DOHH2 (cell line): Measurements from ENCODE around the gene SPHK1.

ENCODE experiments used
- H3F3A ChIP-seq: fragments of 200-600 bp; sonication (generic), shearing (Covaris generic); 2 replicates; pipeline ENCODE4 v1.6.0; 2016; ENCODE audit warnings: antibody characterized with exemption, mild to moderate bottlenecking; ENCODE audit not compliant: control insufficient read depth, insufficient read depth
- H3K27ac ChIP-seq: fragments of 200-600 bp; sonication (generic); 2 replicates; pipeline ENCODE4 v1.5.1; 2014; ENCODE audit warnings: low read depth, mild to moderate bottlenecking, low read length, moderate library complexity
- H3K27me3 ChIP-seq: fragments of 200-600 bp; sonication (generic); 2 replicates; pipeline ENCODE4 v1.6.1; 2014; ENCODE audit warnings: mild to moderate bottlenecking, low read length, mixed read lengths; ENCODE audit not compliant: control insufficient read depth
- H3K36me3 ChIP-seq: fragments of 200-600 bp; sonication (generic); 2 replicates; pipeline ENCODE4 v1.6.1; 2014; ENCODE audit warnings: mild to moderate bottlenecking, low read length, moderate library complexity, mixed read lengths; ENCODE audit not compliant: control insufficient read depth
- H3K4me1 ChIP-seq: fragments of 200-600 bp; sonication (generic); 2 replicates; pipeline ENCODE4 v1.6.1; 2014; ENCODE audit warnings: mild to moderate bottlenecking, low read length, mixed read lengths; ENCODE audit not compliant: control insufficient read depth
- H3K4me2 ChIP-seq: fragments of 200-600 bp; sonication (generic); 2 replicates; pipeline ENCODE4 v1.6.0; 2014; ENCODE audit warnings: mild to moderate bottlenecking, low read length, moderate library complexity
- H3K4me3 ChIP-seq: fragments of 200-600 bp; sonication (generic); 2 replicates; pipeline ENCODE4 v1.5.1; 2014; ENCODE audit warnings: mild to moderate bottlenecking, low read length, mixed read lengths
- H3K79me2 ChIP-seq: fragments of 200-600 bp; sonication (generic); 2 replicates; pipeline ENCODE4 v1.6.1; 2014; ENCODE audit warnings: mild to moderate bottlenecking, low read length, mixed read lengths; ENCODE audit not compliant: control insufficient read depth
- H3K9me2 ChIP-seq: fragments of 200-600 bp; sonication (generic); replicated peaks from 2 replicates; pipeline ENCODE4 v1.6.1; 2014; ENCODE audit warnings: mild to moderate bottlenecking, low read length, mixed read lengths; ENCODE audit not compliant: control insufficient read depth
- H3K9me3 ChIP-seq: fragments of 200-600 bp; sonication (generic); 2 replicates; pipeline ENCODE4 v1.6.1; 2014; ENCODE audit warnings: antibody characterized with exemption, low read length, mixed read lengths; ENCODE audit not compliant: control insufficient read depth, insufficient read depth
- H4K20me1 ChIP-seq: fragments of 200-600 bp; sonication (generic); 2 replicates; pipeline ENCODE4 v1.6.0; 2014; ENCODE audit warnings: low read depth, mild to moderate bottlenecking, antibody characterized with exemption, low read length, moderate library complexity; ENCODE audit not compliant: control insufficient read depth, insufficient read depth
- CTCF ChIP-seq: fragments of 200-600 bp; sonication (generic); IDR thresholded peaks from one replicate; pipeline ENCODE4 v1.5.1; 2014; ENCODE audit warnings: antibody characterized with exemption, mild to moderate bottlenecking, low read depth, low read length; ENCODE audit not compliant: poor library complexity, severe bottlenecking
- EZH2phosphoT487 ChIP-seq: fragments of 200-600 bp; sonication (generic); IDR thresholded peaks from 2 replicates; pipeline ENCODE4 v1.6.1; 2017; ENCODE audit warnings: borderline replicate concordance, mild to moderate bottlenecking, antibody characterized with exemption, low read length, moderate library complexity, mixed read lengths

Gene SPHK1

GRCh38 chr17:76395980-76396379 is 11.6 kb downstream of the SPHK1 start:
- no peak overlapping the region for H3K4me2 ChIP-seq
- TF ChIP-seq EZH2phosphoT487: no peak
- no peak for TF ChIP-seq CTCF
- H3K4me1 ChIP-seq: no peaks in the 10 kb centered on the region
- no peaks in the 10 kb centered on the region for H3K27me3 ChIP-seq
- H3K9me3 ChIP-seq: no peaks in the 10 kb centered on the region
- no peak overlapping the region for H3K4me3 ChIP-seq
- H3K79me2 ChIP-seq: no peaks in the 10 kb centered on the region
- no peaks in the 10 kb centered on the region for H3K9me2 ChIP-seq
- no peaks in the 10 kb centered on the region; the same call in 1 of the 2 replicates for H3F3A ChIP-seq
- peaks cover 5% of the 10 kb centered on the region; the same call in 1 of the 2 replicates for H4K20me1 ChIP-seq
- no peak overlapping the region for H3K27ac ChIP-seq
- peaks cover 75% of the 10 kb centered on the region for H3K36me3 ChIP-seq

GRCh38 chr17:76397184-76397583 is 12.8 kb downstream of the SPHK1 start:
- no peak overlapping the region for H3K4me3 ChIP-seq
- no peaks in the 10 kb centered on the region for H3K9me2 ChIP-seq
- no peaks in the 10 kb centered on the region for H3K27me3 ChIP-seq
- peaks cover 76% of the 10 kb centered on the region for H3K36me3 ChIP-seq
- no peak overlapping the region for H3K4me2 ChIP-seq
- H4K20me1 ChIP-seq: peaks cover 5% of the 10 kb centered on the region; the same call in 1 of the 2 replicates
- H3F3A ChIP-seq: no peaks in the 10 kb centered on the region; the same call in 1 of the 2 replicates
- TF ChIP-seq CTCF: no peak
- TF ChIP-seq EZH2phosphoT487: no peak
- no peaks in the 10 kb centered on the region for H3K79me2 ChIP-seq
- no peaks in the 10 kb centered on the region for H3K4me1 ChIP-seq
- H3K9me3 ChIP-seq: no peaks in the 10 kb centered on the region
- H3K27ac ChIP-seq: no peak overlapping the region

GRCh38 chr17:76397687-76398522 is 13.5 kb downstream of the SPHK1 start:
- no peak overlapping the region for H3K4me2 ChIP-seq
- no peaks in the 10 kb centered on the region for H3K4me1 ChIP-seq
- TF ChIP-seq CTCF (peak; percentile 98), EZH2phosphoT487 (no peak)
- H3K27ac ChIP-seq: no peak overlapping the region
- H4K20me1 ChIP-seq: peaks cover 5% of the 10 kb centered on the region; the same call in 1 of the 2 replicates
- no peaks in the 10 kb centered on the region for H3K9me3 ChIP-seq
- no peaks in the 10 kb centered on the region for H3K27me3 ChIP-seq
- peaks cover 83% of the 10 kb centered on the region for H3K36me3 ChIP-seq
- no peaks in the 10 kb centered on the region for H3K9me2 ChIP-seq
- no peak overlapping the region for H3K4me3 ChIP-seq
- no peaks in the 10 kb centered on the region; the same call in 1 of the 2 replicates for H3F3A ChIP-seq
- H3K79me2 ChIP-seq: no peaks in the 10 kb centered on the region
